HCT116 (cell line): Measurements from ENCODE around the gene ADAM19.

Source experiments
- ATF3 ChIP-seq: IDR thresholded peaks from 2 replicates; pipeline ENCODE4 v1.6.1; 2012
- CEBPB ChIP-seq: IDR thresholded peaks from 2 replicates; pipeline ENCODE4 v1.6.1; 2012; ENCODE audit warnings: low read depth
- CTCF ChIP-seq, 3 experiments: fragments of 200-600 bp in 1 of 3; sonication (generic) in 1 of 3; IDR thresholded peaks in 2 of 3; conservative IDR thresholded peaks in 1 of 3; 2 replicates each; pipeline ENCODE4 v1.5.1; 2012 to 2017; ENCODE audit warnings: low read depth in 2 of 3, low read length in 2 of 3, antibody characterized with exemption in 1 of 3, borderline replicate concordance in 1 of 3, control low read depth in 1 of 3, mild to moderate bottlenecking in 1 of 3, mixed read lengths in 1 of 3, mixed run types in 1 of 3, moderate library complexity in 1 of 3; ENCODE audit not compliant: insufficient read depth in 1 of 3
- ELF1 ChIP-seq: IDR thresholded peaks from 2 replicates; pipeline ENCODE4 v1.6.1; 2012; ENCODE audit warnings: low read depth, borderline replicate concordance
- EZH2 ChIP-seq: fragments of 200-600 bp; sonication (generic); IDR thresholded peaks from 2 replicates; pipeline ENCODE4 v1.6.1; 2017; ENCODE audit warnings: antibody characterized with exemption, mixed run types
- MAX ChIP-seq: IDR thresholded peaks from 2 replicates; pipeline ENCODE4 v1.6.1; 2012
- POLR2A ChIP-seq: IDR thresholded peaks from 2 replicates; pipeline ENCODE4 v1.7.0; 2011; ENCODE audit warnings: borderline replicate concordance; ENCODE audit not compliant: insufficient read depth, insufficient read length; ENCODE audit errors: extremely low read depth
- RAD21 ChIP-seq: IDR thresholded peaks from 2 replicates; pipeline ENCODE4 v1.6.1; 2012; ENCODE audit warnings: low read depth, mild to moderate bottlenecking
- SIN3A ChIP-seq: IDR thresholded peaks from 2 replicates; pipeline ENCODE4 v1.6.1; 2012; ENCODE audit warnings: low read depth

- no peak for TF ChIP-seq CTCF (IDR thresholded peaks at IDR 0.05 in 2 of 3, conservative IDR thresholded peaks at IDR 0.05 in 1 of 3; ENCODE audit: borderline replicate concordance in 1 of 3, insufficient read depth in 1 of 3, low read depth in 2 of 3, low read length in 2 of 3)
- no peak for TF ChIP-seq SIN3A
- no peak for TF ChIP-seq EZH2
- TF ChIP-seq ATF3, result no peak
- no peak for TF ChIP-seq MAX
- TF ChIP-seq POLR2A, result no peak
- no peak for TF ChIP-seq CEBPB
- TF ChIP-seq RAD21, result no peak
- TF ChIP-seq ELF1, result no peak
Measured at GRCh38 chr5:157478726-157479125, 96.8 kb downstream of the ADAM19 start.
